GM12872 (cell line): Measurements from ENCODE around the gene GID8.

Source experiments
- CTCF ChIP-seq: IDR thresholded peaks from 3 replicates; pipeline ENCODE4 v1.5.1; 2011; ENCODE audit warnings: low read depth, mild to moderate bottlenecking, low read length, moderate library complexity; ENCODE audit not compliant: insufficient read depth

Gene GID8

DNA sequence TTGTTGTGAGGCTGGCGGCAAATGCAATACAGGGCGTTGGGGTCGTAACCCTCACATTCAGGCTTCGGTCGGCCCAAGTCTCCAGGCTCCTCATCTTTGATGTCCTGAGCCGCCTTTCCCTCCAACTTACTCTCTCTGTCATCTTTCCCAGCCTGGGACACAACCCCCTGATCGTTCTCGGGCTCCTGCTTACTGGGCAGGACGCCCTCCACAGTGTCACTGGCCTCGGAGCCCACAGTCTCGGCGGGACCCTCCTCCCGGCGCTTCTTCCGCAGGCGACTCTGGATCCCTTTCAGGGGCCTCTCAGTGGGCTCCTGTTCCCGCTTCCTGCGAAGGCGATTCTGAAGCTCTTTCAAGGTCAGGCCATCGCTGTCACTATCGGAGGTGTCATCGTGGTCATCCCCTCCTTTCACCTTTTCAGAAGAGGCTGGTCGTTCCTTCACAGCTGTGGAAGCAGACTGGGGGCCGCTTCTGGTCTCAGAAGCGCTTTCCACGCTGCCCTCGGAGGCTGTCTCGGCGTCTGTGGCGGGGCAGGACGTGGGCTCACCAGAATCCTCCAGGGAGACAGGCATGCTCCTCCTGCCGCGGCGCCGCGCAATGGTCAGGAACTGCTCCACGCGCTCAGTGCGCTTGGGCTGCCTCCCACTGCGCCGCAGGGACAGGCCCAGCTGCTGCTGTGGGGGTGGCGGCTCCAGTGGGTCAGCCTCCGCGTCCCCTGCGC lies 27.0 kb upstream of the GID8 start:
- no peak for TF ChIP-seq CTCF

GRCh38 chr20:62911701-62912280 lies 26.2 kb upstream of the GID8 start:
- no peak for TF ChIP-seq CTCF

DNA sequence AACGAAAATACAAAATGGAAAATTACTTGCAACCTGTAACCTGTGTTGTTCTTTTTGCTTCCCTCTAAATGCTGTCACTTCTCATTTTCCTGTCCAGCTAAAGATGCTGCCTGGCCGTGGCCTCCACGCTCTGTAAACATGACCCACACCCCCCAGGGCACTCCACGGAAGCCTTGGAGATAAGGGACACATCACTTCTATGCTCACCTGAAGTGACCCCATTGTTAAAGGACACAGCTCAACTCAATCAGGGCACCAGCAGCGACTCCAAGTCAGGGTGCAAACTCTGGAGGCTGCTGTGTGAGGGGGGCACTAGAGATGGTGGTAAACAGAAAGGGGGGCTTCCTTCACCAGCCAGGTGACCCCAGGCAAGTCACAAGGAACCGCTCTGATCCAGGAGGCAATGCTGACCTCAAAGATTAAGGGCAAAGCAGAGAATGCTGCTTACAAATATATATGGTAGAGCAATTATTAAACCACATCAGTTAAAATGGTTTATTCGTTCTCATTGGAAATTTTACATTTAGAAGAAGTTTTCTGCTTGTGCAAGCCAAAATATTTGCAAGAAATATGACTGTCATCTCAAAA lies 24.8 kb upstream of the GID8 start:
- no peak for TF ChIP-seq CTCF

- no peak for TF ChIP-seq CTCF
These were observed 23.5 kb upstream of the GID8 start for GRCh38 chr20:62914436-62914835.

DNA sequence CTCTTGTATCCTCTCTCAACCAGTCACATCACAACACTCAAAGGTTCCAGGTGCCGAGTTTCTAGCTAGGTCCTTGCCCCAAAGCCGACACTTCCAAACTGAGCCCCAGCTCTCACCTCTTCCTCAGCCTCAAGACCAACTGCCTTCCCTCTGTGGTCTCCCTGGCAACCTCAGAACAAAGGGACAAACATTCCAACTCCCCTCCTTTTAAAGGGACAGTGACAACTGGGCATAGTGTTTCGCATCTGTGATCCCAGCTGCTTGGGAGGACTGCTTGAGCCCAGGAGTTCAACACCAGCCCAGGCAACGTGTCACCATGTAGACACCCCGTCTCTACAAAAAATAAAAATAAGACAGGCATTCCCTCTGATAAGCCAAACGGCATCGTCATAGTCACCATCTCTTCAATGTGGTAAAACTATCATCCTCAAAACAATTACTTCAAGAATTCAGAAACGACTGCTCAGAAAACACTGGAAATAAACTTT lies 22.9 kb upstream of the GID8 start:
- TF ChIP-seq CTCF, result no peak

- TF ChIP-seq CTCF, result no peak
These were observed 21.1 kb upstream of the GID8 start for GRCh38 chr20:62916703-62917476.

GRCh38 chr20:62917720-62918119 lies 20.2 kb upstream of the GID8 start:
- TF ChIP-seq CTCF, result no peak
